ENCODE measurements around the gene FARS2. TPM values are rescaled to one million over a fixed set of nuclear protein-coding genes. Genes with fewer than 3 reads are reported as not detected.
"Not testable (repeated sequence)": the region's sequence is repeated elsewhere in the genome, so short reads cannot be mapped to it uniquely, and the experiment has no call there.

The FARS2 gene
- total and polyA plus RNA-seq, 11 donors = 11.4 to 24.6 (median 20.5) TPM

- H3K9me3 ChIP-seq = no peaks in the 10 kb centered on the region
- no peaks in the 10 kb centered on the region for H3K36me3 ChIP-seq
- intact Hi-C loops (cut with DNase I) = no loop called here
- no peak for DNase-seq
- TF ChIP-seq CTCF (IDR thresholded peaks at IDR 0.05) = no peak
- TF ChIP-seq POLR2A (IDR thresholded peaks at IDR 0.05) = no peak
- no peaks in the 10 kb centered on the region for H3K27me3 ChIP-seq
- 63 to 97% (median 74%) methylated on average over 3 of the region's 3 CpGs for WGBS, 4 donors
- no peak overlapping the region for H3K27ac ChIP-seq
- H3K4me1 ChIP-seq = peaks cover 0 to 6% (median 0%) of the 10 kb centered on the region in 12 donors
- ATAC-seq = no peak
- no peak overlapping the region for H3K4me3 ChIP-seq
Observed at GRCh38 chr6:5562277-5562676, 301.0 kb downstream of the FARS2 start.

DNA sequence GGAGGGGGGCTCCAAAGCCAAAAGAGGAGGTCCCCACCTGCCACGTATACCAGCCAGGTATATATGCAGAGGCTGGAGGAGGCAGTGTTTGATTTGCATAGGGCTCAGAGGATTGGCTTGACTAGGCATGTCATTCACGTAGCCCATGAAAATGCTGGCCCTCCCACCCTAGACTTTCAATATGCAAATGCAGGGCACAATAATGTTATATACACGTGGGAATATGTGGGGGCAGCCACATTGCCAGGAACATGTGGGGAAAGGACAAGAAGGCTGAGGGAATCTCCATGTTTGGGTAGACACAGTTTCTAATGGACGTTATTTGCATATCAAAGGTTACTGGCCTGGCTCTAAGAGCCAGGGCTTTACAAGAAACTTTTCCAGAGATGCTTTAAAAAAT, 301.8 kb downstream of the FARS2 start:
- no peaks in the 10 kb centered on the region for H3K9me3 ChIP-seq
- intact Hi-C loops (cut with DNase I) = no loop called here
- no peak overlapping the region for H3K4me3 ChIP-seq
- DNase-seq = no peak
- no peak overlapping the region for H3K27ac ChIP-seq
- TF ChIP-seq POLR2A (IDR thresholded peaks at IDR 0.05) (no peak), CTCF (IDR thresholded peaks at IDR 0.05) (no peak)
- H3K4me1 ChIP-seq = peaks cover 0 to 6% (median 0%) of the 10 kb centered on the region in 12 donors
- no peak for ATAC-seq
- H3K36me3 ChIP-seq = no peaks in the 10 kb centered on the region
- H3K27me3 ChIP-seq = no peaks in the 10 kb centered on the region
- 76 to 92% (median 89%) methylated on average over 4 of the region's 4 CpGs for WGBS, 4 donors

GRCh38 chr6:5564746-5565145, 303.4 kb downstream of the FARS2 start:
- peak overlapping the region in 2 of 12 donors; percentile 1 to 19 for H3K4me3 ChIP-seq
- intact Hi-C loops (cut with DNase I); H3K36me3 ChIP-seq; H3K27me3 ChIP-seq; ATAC-seq; H3K4me1 ChIP-seq; H3K9me3 ChIP-seq; H3K27ac ChIP-seq; DNase-seq: not testable (repeated sequence)
- 55 to 84% (median 72%) methylated on average over 3 of the region's 3 CpGs for WGBS, 4 donors

GRCh38 chr6:5565971-5566370, 304.7 kb downstream of the FARS2 start:
- Histone ChIP-seq H3K4me1 (peaks cover 0 to 6% (median 0%) of the 10 kb centered on the region in 12 donors), H3K36me3 (no peaks in the 10 kb centered on the region), H3K27ac (no peak overlapping the region), H3K9me3 (no peaks in the 10 kb centered on the region), H3K27me3 (no peaks in the 10 kb centered on the region), H3K4me3 (no peak overlapping the region)
- DNase-seq (no peak), ATAC-seq (no peak)
- no peak for TF ChIP-seq POLR2A (IDR thresholded peaks at IDR 0.05)
- TF ChIP-seq CTCF (IDR thresholded peaks at IDR 0.05) = no peak
- intact Hi-C loops (cut with DNase I) = no loop called here
- WGBS, 4 donors = 89 to 96% (median 94%) methylated on average over 3 of the region's 3 CpGs

GRCh38 chr6:5566718-5567117, 305.4 kb downstream of the FARS2 start:
- intact Hi-C loops (cut with DNase I) = no loop called here
- TF ChIP-seq CTCF (IDR thresholded peaks at IDR 0.05) (no peak), POLR2A (IDR thresholded peaks at IDR 0.05) (no peak)
- no peak overlapping the region for H3K27ac ChIP-seq
- no peaks in the 10 kb centered on the region for H3K36me3 ChIP-seq
- H3K4me3 ChIP-seq = no peak overlapping the region
- peaks cover 0 to 6% (median 0%) of the 10 kb centered on the region in 12 donors for H3K4me1 ChIP-seq
- DNase-seq = no peak
- 93 to 97% (median 96%) methylated on average over 4 of the region's 4 CpGs for WGBS, 4 donors
- no peaks in the 10 kb centered on the region for H3K9me3 ChIP-seq
- no peaks in the 10 kb centered on the region for H3K27me3 ChIP-seq
- ATAC-seq = no peak
